SK-N-MC (cell line): ENCODE results near the gene PHACTR3.

Experiments used
- DNase-seq: peaks from one replicate; pipeline ENCODE4 v3.0.0-alpha.2; 2011; ENCODE audit warnings: low read depth, low spot score
- H3K27ac ChIP-seq: fragments of 200-600 bp; sonication (generic); 2 replicates; pipeline ENCODE4 v1.5.1; 2016; ENCODE audit warnings: mixed run types
- H3K36me3 ChIP-seq: fragments of 200-600 bp; sonication (generic); 2 replicates; pipeline ENCODE4 v1.6.1; 2017; ENCODE audit warnings: antibody characterized with exemption, low read length, mixed read lengths; ENCODE audit not compliant: insufficient read depth
- H3K4me3 ChIP-seq: fragments of 200-600 bp; sonication (generic); 2 replicates; pipeline ENCODE4 v1.5.1; 2016
- H3K9ac ChIP-seq: fragments of 200-600 bp; sonication (generic); 2 replicates; pipeline ENCODE4 v1.8.0; 2017; ENCODE audit warnings: mixed run types, mixed read lengths; ENCODE audit not compliant: insufficient read length
- H3K9me3 ChIP-seq: fragments of 200-600 bp; sonication (generic); 2 replicates; pipeline ENCODE4 v1.6.1; 2017; ENCODE audit warnings: low read depth, mild to moderate bottlenecking, antibody characterized with exemption, low read length, moderate library complexity, mixed read lengths
- EZH2 ChIP-seq: fragments of 200-600 bp; sonication (generic); IDR thresholded peaks from one replicate; pipeline ENCODE4 v1.6.1; 2017; ENCODE audit warnings: antibody characterized with exemption
- FOXP2 ChIP-seq: optimal IDR thresholded peaks from 2 replicates; pipeline ENCODE3; 2011; ENCODE audit warnings: mild to moderate bottlenecking, moderate library complexity; ENCODE audit not compliant: insufficient read depth; ENCODE audit errors: extremely low read length, control extremely low read depth
- POLR2AphosphoS5 ChIP-seq: IDR thresholded peaks from 2 replicates; pipeline ENCODE4 v1.6.1; 2012; ENCODE audit warnings: mild to moderate bottlenecking, low read depth, low read length, borderline replicate concordance

Gene PHACTR3

DNA sequence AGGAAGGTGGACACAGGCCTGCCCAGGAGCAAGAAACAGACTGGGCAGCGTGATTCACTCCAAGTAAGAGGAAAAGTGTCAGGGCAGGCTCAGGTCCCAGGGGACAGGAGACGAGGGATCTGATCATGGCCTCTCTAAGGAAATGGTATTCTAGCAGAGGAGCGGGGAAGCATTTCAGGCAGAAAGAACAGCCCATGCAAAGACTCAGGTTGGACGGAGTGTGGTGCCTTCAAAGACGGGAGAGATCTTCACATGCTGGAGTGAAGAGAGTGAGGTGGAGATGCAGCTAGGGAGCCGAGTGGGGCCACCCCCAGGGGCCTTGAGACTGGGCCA is 168.0 kb downstream of the PHACTR3 start:
- H3K9ac ChIP-seq, result no peak overlapping the region
- no peak overlapping the region for H3K4me3 ChIP-seq
- TF ChIP-seq FOXP2, result no peak
- no peaks in the 10 kb centered on the region for H3K36me3 ChIP-seq
- no peak for DNase-seq
- H3K9me3 ChIP-seq, result no peaks in the 10 kb centered on the region
- no peak overlapping the region for H3K27ac ChIP-seq

DNA sequence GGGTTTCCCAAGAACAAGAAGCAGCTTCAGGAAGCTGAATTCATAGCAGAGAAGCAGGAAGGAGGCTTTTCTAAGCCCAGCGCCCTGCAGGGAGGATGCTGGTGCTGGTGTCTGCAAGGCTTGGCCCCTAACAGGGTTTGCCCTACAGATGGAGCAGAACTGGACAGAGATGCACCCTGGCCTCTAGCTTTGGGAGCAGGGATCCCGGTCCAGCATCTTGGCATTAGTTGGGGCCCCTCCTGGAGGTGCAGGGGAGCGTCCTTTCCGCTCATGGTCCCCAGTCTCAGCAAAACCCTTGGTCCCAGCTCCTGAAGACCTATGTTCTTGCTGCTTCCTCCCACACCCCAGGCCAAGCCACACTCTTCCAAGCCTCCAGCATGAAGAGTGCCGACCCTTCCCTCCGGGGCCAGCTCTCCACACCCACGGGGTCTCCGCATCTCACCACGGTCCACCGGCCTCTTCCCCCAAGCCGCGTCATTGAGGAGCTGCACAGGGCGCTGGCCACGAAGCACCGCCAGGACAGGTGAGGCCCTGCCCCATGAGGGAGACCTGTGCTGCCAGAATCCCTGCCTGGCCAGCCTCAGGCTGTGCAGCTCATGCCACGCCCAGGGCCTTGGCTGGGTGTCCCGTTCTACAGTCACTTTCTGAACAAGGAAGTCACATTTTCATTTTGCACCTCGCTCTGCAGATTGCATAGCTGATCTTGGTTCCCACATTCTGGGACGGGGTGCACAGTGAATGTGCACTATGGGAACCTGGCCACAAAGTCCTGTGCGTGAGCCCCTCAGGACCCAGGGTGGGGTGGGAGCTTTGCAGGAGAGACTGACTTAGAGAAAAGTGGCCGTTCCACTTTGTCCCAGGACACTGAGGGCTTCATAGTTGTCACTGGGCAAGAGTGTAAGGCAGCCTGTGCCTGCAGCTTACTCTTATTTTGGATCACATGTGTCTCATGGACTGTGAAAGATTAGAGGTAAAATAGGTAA is 168.9 kb downstream of the PHACTR3 start:
- no peak overlapping the region for H3K9ac ChIP-seq
- TF ChIP-seq FOXP2, result no peak
- no peak for TF ChIP-seq EZH2
- no peak for TF ChIP-seq POLR2AphosphoS5

DNA sequence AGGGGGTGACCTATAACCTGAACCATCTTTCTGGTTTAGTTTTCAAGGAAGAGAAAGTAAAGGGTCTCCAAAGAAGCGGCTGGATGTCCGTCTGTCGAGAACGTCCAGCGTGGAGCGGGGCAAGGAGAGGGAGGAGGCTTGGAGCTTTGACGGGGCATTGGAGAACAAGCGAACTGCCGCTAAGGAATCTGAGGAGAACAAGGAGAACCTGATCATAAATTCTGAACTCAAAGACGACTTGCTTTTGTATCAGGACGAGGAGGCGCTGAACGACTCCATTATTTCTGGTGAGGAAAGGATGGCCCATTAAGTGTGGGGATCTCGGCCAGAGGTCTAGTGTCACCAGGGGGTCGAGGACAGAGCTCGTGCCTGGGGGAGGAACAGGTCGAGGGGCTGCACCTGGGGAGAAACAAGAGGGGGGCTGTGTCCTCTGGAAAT is 169.9 kb downstream of the PHACTR3 start:
- H3K4me3 ChIP-seq, result no peak overlapping the region
- DNase-seq, result no peak
- H3K36me3 ChIP-seq, result no peaks in the 10 kb centered on the region
- TF ChIP-seq POLR2AphosphoS5 (no peak), FOXP2 (no peak), EZH2 (no peak)
- H3K9ac ChIP-seq, result no peak overlapping the region
- H3K27ac ChIP-seq, result no peak overlapping the region
- no peaks in the 10 kb centered on the region for H3K9me3 ChIP-seq

More for the DNA sequence above, 168.9 kb downstream of the PHACTR3 start:
- DNase-seq, result no peak
- no peaks in the 10 kb centered on the region for H3K36me3 ChIP-seq
- H3K4me3 ChIP-seq, result no peak overlapping the region
- no peak overlapping the region for H3K27ac ChIP-seq
- no peaks in the 10 kb centered on the region for H3K9me3 ChIP-seq

DNA sequence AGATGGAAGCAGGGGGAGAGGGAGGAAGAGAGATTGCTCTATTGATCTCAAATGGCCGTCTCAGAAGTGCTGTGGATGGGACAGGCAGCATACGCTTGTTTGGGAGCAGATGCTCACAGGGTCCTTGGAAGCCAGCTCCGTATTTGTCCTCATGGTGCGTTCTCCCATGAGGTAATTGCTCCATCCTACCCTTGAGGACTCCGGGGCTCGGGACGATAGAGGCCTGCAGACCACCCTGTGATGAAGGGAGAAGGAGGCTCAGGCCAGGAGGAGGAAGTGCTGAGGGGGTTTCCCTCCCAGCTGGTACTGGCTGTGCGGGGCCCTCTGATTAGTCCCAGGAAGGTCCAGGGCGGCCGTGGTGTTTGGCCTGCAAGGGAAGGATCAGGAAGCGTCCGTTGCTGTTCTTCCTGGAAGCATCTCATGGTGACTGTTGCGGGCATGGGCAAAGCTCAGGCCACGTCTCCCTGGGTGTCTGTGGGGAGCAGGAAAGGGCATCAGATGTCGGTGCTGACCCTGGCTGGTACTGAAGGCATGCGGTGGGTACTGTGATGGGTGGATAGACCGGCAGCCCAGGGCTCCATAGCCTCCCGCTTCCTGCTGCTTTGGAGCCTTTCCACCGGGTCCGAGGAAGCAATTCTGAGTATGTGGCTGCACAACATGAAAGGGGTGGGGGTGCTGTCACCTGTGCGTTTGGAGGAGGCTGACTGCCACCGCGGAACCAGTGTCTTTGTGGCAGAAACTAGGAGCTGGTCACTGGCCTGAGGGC is 170.8 kb downstream of the PHACTR3 start:
- no peak overlapping the region for H3K4me3 ChIP-seq
- H3K27ac ChIP-seq, result no peak overlapping the region
- no peak overlapping the region for H3K9ac ChIP-seq
- no peaks in the 10 kb centered on the region for H3K9me3 ChIP-seq
- no peak for DNase-seq
- TF ChIP-seq EZH2 (no peak), FOXP2 (no peak), POLR2AphosphoS5 (no peak)
- no peaks in the 10 kb centered on the region for H3K36me3 ChIP-seq

DNA sequence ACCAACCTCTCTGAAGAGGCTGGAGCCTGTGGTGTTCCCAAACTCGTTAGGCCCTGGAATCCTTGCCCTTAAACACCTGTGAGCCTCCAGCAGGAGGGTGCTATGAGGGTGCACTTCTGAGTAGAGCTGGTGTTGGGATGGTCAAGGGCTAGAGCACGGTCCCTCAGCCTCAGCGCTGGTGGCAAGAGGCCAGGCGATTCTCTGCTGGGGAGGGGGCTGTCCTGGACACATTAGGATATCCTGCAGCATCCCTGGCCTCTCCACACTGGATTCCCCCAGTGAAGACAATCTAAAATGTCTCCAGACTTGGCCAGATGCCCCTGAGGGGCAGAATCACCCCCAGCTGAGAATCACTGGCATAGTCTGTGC is 171.3 kb downstream of the PHACTR3 start:
- TF ChIP-seq FOXP2 (no peak), EZH2 (no peak), POLR2AphosphoS5 (no peak)
- no peak overlapping the region for H3K4me3 ChIP-seq
- no peaks in the 10 kb centered on the region for H3K36me3 ChIP-seq
- no peak overlapping the region for H3K27ac ChIP-seq
- H3K9me3 ChIP-seq, result no peaks in the 10 kb centered on the region
- H3K9ac ChIP-seq, result no peak overlapping the region
- DNase-seq, result no peak

DNA sequence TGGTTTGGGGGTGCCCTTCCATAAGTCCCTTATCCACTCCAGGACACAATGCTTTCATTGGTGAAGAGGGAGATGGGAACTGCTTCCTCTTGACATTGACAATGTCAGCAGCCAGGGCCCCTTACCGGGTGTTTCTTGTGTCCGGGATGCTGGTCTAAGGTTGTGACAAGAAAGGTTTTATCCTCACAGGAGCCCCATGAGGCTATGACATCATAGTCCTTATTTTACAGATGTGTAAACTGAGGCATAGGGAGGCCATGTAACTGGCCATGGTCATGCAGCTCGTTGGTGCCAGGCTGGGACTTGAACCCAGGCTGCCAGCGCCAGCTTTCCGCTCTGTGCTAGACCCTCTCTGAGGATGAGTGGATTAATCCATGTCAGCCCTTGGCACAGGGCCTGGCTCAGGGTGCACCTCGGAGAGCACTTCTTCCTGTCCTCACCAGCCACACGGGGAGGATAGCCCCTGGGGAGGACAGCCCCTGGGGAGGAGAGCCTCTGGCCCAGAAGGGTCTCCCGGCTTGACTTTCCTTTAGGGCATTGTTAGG is 171.8 kb downstream of the PHACTR3 start:
- no peaks in the 10 kb centered on the region for H3K36me3 ChIP-seq
- H3K27ac ChIP-seq, result no peak overlapping the region
- no peak for DNase-seq
- H3K4me3 ChIP-seq, result no peak overlapping the region
- no peaks in the 10 kb centered on the region for H3K9me3 ChIP-seq
- H3K9ac ChIP-seq, result no peak overlapping the region
- TF ChIP-seq POLR2AphosphoS5, result no peak
- no peak for TF ChIP-seq EZH2
- no peak for TF ChIP-seq FOXP2

DNA sequence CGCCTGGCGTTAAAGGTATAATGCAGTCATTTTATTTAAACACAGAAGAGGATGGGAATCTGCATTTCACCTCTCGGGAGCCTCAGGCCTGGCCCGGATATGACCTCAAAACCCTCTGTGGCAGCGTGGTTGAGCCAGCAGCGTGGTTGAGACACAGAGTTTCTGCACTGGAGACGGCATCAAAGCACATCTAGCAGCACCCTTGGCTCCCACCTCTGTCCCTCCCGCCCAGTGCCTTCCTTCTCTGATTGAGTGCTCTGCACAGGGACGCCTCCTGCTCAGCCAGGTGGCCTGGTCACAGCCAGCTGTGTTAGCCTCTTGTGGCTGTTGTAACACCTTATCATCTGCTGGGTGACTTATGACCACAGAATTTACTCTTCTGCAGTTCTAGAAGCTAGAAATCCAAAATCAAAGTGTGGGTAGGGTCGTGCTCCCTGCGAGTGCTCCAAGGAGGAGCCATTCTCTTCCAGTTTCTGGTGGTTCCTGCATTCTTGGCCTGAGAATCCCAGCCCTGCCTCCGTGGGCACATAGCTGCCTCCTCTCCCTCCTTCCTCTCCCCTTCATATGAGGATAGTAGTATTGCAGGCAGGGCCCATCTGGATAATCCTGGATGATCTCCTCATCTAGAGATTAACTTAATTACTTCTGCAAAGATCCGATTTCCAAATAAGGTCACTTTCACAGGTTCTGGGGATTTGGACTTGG is 172.4 kb downstream of the PHACTR3 start:
- no peak for DNase-seq
- no peaks in the 10 kb centered on the region for H3K9me3 ChIP-seq
- no peak overlapping the region for H3K9ac ChIP-seq
- H3K4me3 ChIP-seq, result no peak overlapping the region
- H3K27ac ChIP-seq, result no peak overlapping the region
- H3K36me3 ChIP-seq, result no peaks in the 10 kb centered on the region
- no peak for TF ChIP-seq EZH2
- TF ChIP-seq POLR2AphosphoS5, result no peak
- no peak for TF ChIP-seq FOXP2

DNA sequence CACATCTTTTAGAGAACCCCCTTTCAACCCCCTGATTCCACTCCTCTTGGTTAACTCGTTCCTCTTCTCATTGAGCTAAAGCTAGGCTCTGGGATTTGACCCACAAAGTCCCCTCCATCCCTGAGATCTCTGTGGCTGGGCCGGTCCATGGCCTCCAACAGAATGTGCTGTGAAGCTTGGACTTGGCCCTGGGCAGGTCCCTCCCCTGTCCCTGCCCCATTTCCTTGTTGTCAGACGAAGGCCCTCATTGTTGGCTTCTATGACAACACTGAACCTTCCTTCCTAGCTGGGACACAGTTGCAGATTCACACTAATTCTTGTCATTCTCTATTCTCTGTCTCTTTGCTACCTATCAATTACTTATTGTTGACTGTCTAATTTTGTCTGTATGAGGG is 173.0 kb downstream of the PHACTR3 start:
- no peaks in the 10 kb centered on the region for H3K9me3 ChIP-seq
- no peak overlapping the region for H3K27ac ChIP-seq
- H3K9ac ChIP-seq, result no peak overlapping the region
- H3K4me3 ChIP-seq, result no peak overlapping the region
- DNase-seq, result no peak
- no peaks in the 10 kb centered on the region for H3K36me3 ChIP-seq
- TF ChIP-seq FOXP2 (no peak), POLR2AphosphoS5 (no peak), EZH2 (no peak)
